HepG2 (cell line): ENCODE results near the gene ICOS. TPM values are rescaled to one million over a fixed set of nuclear protein-coding genes. Genes with fewer than 3 reads are reported as not detected.

ENCODE experiments used
- ATAC-seq: fragments of 200-7000 bp; cut with Tn5 transposase; 3 replicates; pipeline ENCODE4 v1.9.1; 2020; ENCODE audit warnings: mild to moderate bottlenecking, moderate library complexity
- BruUV-seq: library from RNA; stranded (reverse); fragments of 400-500 nt; replicated peaks from 2 replicates; lab custom pipeline; 2021; lab: Mats Ljungman, UMichigan
- CTCF ChIA-PET: fragments of 300-600 bp; formaldehyde crosslinking; extraction: SDS; loops from one replicate; lab custom pipeline; 2021; ENCODE audit warnings: low total read pairs, inconsistent platforms, low intra/inter-chr PET ratio; lab: Yijun Ruan, JAX
- POLR2A ChIA-PET: fragments of 350-600 bp; sonication (Branson Sonifier 250); formaldehyde crosslinking; loops from one replicate; lab custom pipeline; 2020; ENCODE audit warnings: antibody characterized with exemption, inconsistent platforms; lab: Yijun Ruan, JAX
- DNase-seq: peaks from one replicate; pipeline ENCODE4 v3.0.0-alpha.2; 2015; ENCODE audit warnings: low spot score
- FAIRE-seq: peaks from 3 replicates; lab custom pipeline; 2011; peaks lifted over from hg19 to GRCh38; lab: Jason Lieb, UNC
- H2AFZ ChIP-seq: one replicate; pipeline ENCODE4 v1.6.1; 2011; ENCODE audit warnings: low read length, inconsistent platforms
- H3K27ac ChIP-seq: fragments of 300-600 bp; 3 replicates; pipeline ENCODE4 v1.8.0; 2011; ENCODE audit warnings: mixed run types, mild to moderate bottlenecking, mixed read lengths, low read length, inconsistent platforms; ENCODE audit not compliant: insufficient read depth; ENCODE audit errors: extremely low read length
- H3K27me3 ChIP-seq, 2 experiments: fragments of 200-600 bp in 1 of 2; 2 replicates in 1 of 2; 3 replicates in 1 of 2; pipeline versions ENCODE4 v1.6.0 to v1.8.0; 2011; ENCODE audit warnings: low read length in 2 of 2, mild to moderate bottlenecking in 2 of 2, moderate library complexity in 2 of 2, inconsistent platforms in 1 of 2; ENCODE audit not compliant: insufficient read depth in 2 of 2, control insufficient read depth in 1 of 2
- H3K36me3 ChIP-seq, 2 experiments: fragments of 200-600 bp in 1 of 2; replicated peaks in 1 of 2; 2 replicates in 1 of 2; 3 replicates in 1 of 2; pipeline versions ENCODE4 v1.5.1 to v1.8.0; 2011; ENCODE audit warnings: low read length in 2 of 2, inconsistent platforms in 1 of 2; ENCODE audit not compliant: insufficient read depth in 2 of 2, control insufficient read depth in 1 of 2
- H3K4me1 ChIP-seq: 2 replicates; pipeline ENCODE4 v1.5.1; 2012; ENCODE audit warnings: low read length, inconsistent platforms; ENCODE audit not compliant: insufficient read depth
- H3K4me2 ChIP-seq: 2 replicates; pipeline ENCODE4 v1.6.0; 2011; ENCODE audit warnings: low read depth, low read length, inconsistent platforms
- H3K4me3 ChIP-seq, 3 experiments: fragments of 200-600 bp in 1 of 3; sonication (generic), shearing (Covaris generic) in 1 of 3; replicated peaks in 1 of 3; 2 replicates each; pipeline ENCODE4 v1.5.1; 2011 to 2016; ENCODE audit warnings: low read length in 3 of 3, inconsistent platforms in 2 of 3, low read depth in 2 of 3, mild to moderate bottlenecking in 2 of 3, control low read depth in 1 of 3, mixed read lengths in 1 of 3; ENCODE audit not compliant: insufficient read depth in 1 of 3
- H3K79me2 ChIP-seq: one replicate; pipeline ENCODE4 v1.6.1; 2011; ENCODE audit warnings: low read length, inconsistent platforms; ENCODE audit not compliant: insufficient read depth
- H3K9ac ChIP-seq: 2 replicates; pipeline ENCODE4 v1.6.0; 2011; ENCODE audit warnings: mild to moderate bottlenecking, low read depth, low read length, inconsistent platforms; ENCODE audit not compliant: insufficient read depth
- H3K9me3 ChIP-seq: 2 replicates; pipeline ENCODE4 v1.5.1; 2012; ENCODE audit warnings: mild to moderate bottlenecking, low read length
- H4K20me1 ChIP-seq: 2 replicates; pipeline ENCODE4 v1.6.0; 2011; ENCODE audit warnings: inconsistent platforms, mild to moderate bottlenecking, low read length, moderate library complexity; ENCODE audit not compliant: insufficient read depth
- AHDC1 ChIP-seq: sonication (generic); formaldehyde crosslinking; IDR thresholded peaks from 2 replicates; pipeline ENCODE4 v1.5.1; 2020; ENCODE audit warnings: mild to moderate bottlenecking, missing genetic modification reagents, borderline replicate concordance
- MXI1 ChIP-seq: IDR thresholded peaks from 3 replicates; pipeline ENCODE4 v1.6.1; 2012; ENCODE audit warnings: low read depth, low read length, inconsistent platforms, borderline replicate concordance
- NFE2L2 ChIP-seq: fragments of 150-350 bp; IDR thresholded peaks from 2 replicates; pipeline ENCODE4 v1.6.1; 2014; ENCODE audit warnings: low read length
- NPAS2 ChIP-seq: sonication (generic); formaldehyde crosslinking; IDR thresholded peaks from 2 replicates; pipeline ENCODE4 v1.8.0; 2022; ENCODE audit warnings: mild to moderate bottlenecking, missing genetic modification reagents, borderline replicate concordance
- RAD21 ChIP-seq: fragments of 450-650 bp; formaldehyde crosslinking; IDR thresholded peaks from 2 replicates; pipeline ENCODE4 v1.5.0; 2020; ENCODE audit warnings: mild to moderate bottlenecking
- ZNF841 ChIP-seq: sonication (generic); formaldehyde crosslinking; IDR thresholded peaks from 2 replicates; pipeline ENCODE4 v1.8.1; 2023; ENCODE audit warnings: missing genetic modification reagents, borderline replicate concordance
- ZUFSP ChIP-seq: sonication (generic); formaldehyde crosslinking; IDR thresholded peaks from 2 replicates; pipeline ENCODE4 v1.9.0; 2021; ENCODE audit warnings: missing genetic modification reagents, mild to moderate bottlenecking, borderline replicate concordance
- in situ Hi-C: cut with HindIII; loops from 2 replicates; pipeline ENCODE4 v1.10.0; 2017; ENCODE audit warnings: low pct_unique_long_range_greater_than_20kb; ENCODE audit not compliant: extremely low pct_ligation_motif_present
- intact Hi-C: fragments of 100-400 bp; cut with micrococcal nuclease; formaldehyde crosslinking; loops from one replicate; pipeline ENCODE4 v1.10.0; 2022; ENCODE audit not compliant: unreplicated experiment
- polyA plus RNA-seq, 8 experiments: library from polyadenylated mRNA; depleted of rRNA in 3 of 8; stranded (reverse) in 7 of 8; unstranded in 1 of 8; fragments of >200 nt; fragmentation: Illumina TruSeq in 4 of 8; extraction: Trizol in 4 of 8; gene quantifications; 2 replicates each; pipeline versions ENCODE4 v1.2.1 to v1.2.3, GENCODE V29; 2011 to 2016; ENCODE audit warnings: low read depth in 4 of 8, missing spikeins in 1 of 8, mixed read lengths in 1 of 8; ENCODE audit not compliant: insufficient read depth in 1 of 8
- total RNA-seq, 5 experiments: library from RNA; depleted of rRNA; stranded (reverse); fragments of >200 nt; fragmentation: Illumina TruSeq; extraction: Trizol; gene quantifications; 2 replicates each; pipeline ENCODE4 v1.2.3, GENCODE V29; 2016; ENCODE audit warnings: low read depth in 1 of 5
- TF ChIP-seq, protein P1 (sequence below): sonication (generic); formaldehyde crosslinking; IDR thresholded peaks from 2 replicates; pipeline ENCODE4 v1.5.0; 2020; ENCODE audit warnings: mild to moderate bottlenecking, missing genetic modification reagents

Gene ICOS
- total and polyA plus RNA-seq, 2 of the 13 experiments (the other 11 are each of a cell fraction or from before 2014, with no cell fraction given): not detected

DNA sequence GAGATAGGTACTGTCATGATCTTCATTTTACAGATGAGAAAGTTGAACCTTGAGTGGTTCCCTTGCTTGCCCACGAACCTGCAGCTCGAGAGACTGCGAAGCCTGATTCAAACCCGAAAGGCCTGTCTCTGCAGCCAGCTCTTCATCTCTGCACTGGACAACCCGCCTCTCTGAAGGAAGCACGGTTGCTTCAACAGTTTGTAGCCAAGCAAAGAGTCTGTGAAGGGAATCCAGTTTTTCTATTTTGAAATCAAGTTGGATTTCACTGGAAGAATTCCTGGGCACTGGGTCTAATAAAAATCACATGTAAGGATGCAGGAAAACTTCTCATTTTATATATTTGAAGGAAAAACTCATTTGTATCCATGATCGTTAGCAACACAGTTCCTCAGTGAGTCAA lies 21.3 kb upstream of the ICOS start (continued):
- TF ChIP-seq MXI1: no peak
- TF ChIP-seq NPAS2 (CRISPR knock-in tag): no peak
- no peak for TF ChIP-seq RAD21
- TF ChIP-seq, protein P1, sequence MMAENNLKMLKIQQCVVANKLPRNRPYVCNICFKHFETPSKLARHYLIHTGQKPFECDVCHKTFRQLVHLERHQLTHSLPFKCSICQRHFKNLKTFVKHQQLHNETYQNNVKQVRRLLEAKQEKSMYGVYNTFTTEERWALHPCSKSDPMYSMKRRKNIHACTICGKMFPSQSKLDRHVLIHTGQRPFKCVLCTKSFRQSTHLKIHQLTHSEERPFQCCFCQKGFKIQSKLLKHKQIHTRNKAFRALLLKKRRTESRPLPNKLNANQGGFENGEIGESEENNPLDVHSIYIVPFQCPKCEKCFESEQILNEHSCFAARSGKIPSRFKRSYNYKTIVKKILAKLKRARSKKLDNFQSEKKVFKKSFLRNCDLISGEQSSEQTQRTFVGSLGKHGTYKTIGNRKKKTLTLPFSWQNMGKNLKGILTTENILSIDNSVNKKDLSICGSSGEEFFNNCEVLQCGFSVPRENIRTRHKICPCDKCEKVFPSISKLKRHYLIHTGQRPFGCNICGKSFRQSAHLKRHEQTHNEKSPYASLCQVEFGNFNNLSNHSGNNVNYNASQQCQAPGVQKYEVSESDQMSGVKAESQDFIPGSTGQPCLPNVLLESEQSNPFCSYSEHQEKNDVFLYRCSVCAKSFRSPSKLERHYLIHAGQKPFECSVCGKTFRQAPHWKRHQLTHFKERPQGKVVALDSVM (CRISPR knock-in tag): no peak

- ATAC-seq (no peak), DNase-seq (no peak), FAIRE-seq (no peak)
- no peaks in the 10 kb centered on the region for H3K36me3 ChIP-seq
- in situ Hi-C loops: loop anchor here (10.0 to 25.0 kb wide), 3 partner anchors 432 to 1079 kb away; no protein-coding TSS in a partner anchor
- no peak overlapping the region for H3K9ac ChIP-seq
- CTCF ChIA-PET: no interaction called here
- no peak overlapping the region for H3K27ac ChIP-seq
- H2AFZ ChIP-seq: no peak overlapping the region
- no peaks in the 10 kb centered on the region for H3K79me2 ChIP-seq
- intact Hi-C loops: no loop called here
- no peak overlapping the region for H3K4me2 ChIP-seq
- no peaks in the 10 kb centered on the region for H3K9me3 ChIP-seq
- no peak overlapping the region for H3K4me3 ChIP-seq
- POLR2A ChIA-PET: no interaction called here
- peaks cover 6% of the 10 kb centered on the region; the same call in 1 of the 2 replicates for H3K4me1 ChIP-seq
- no TSS peak for BruUV-seq
- H3K27me3 ChIP-seq: no peaks in the 10 kb centered on the region
- no peaks in the 10 kb centered on the region for H4K20me1 ChIP-seq
- no peak for TF ChIP-seq ZNF841
- no peak for TF ChIP-seq AHDC1
- no peak for TF ChIP-seq NFE2L2
- TF ChIP-seq ZUFSP (CRISPR knock-in tag): no peak
These were observed 19.8 kb upstream of the ICOS start for GRCh38 chr2:203916756-203917155.
